ENCODE measurements around the gene PDE6G. TPM values are rescaled to one million over a fixed set of nuclear protein-coding genes. Genes with fewer than 3 reads are reported as not detected.
A peak's percentile ranks its signal among the peaks of the same experiment; 100 is the strongest.

PDE6G gene
- total and polyA plus RNA-seq, 2 donors (not counting 1 experiment from before 2014, with no cell fraction given) = 0.69 to 1.1 TPM

DNA sequence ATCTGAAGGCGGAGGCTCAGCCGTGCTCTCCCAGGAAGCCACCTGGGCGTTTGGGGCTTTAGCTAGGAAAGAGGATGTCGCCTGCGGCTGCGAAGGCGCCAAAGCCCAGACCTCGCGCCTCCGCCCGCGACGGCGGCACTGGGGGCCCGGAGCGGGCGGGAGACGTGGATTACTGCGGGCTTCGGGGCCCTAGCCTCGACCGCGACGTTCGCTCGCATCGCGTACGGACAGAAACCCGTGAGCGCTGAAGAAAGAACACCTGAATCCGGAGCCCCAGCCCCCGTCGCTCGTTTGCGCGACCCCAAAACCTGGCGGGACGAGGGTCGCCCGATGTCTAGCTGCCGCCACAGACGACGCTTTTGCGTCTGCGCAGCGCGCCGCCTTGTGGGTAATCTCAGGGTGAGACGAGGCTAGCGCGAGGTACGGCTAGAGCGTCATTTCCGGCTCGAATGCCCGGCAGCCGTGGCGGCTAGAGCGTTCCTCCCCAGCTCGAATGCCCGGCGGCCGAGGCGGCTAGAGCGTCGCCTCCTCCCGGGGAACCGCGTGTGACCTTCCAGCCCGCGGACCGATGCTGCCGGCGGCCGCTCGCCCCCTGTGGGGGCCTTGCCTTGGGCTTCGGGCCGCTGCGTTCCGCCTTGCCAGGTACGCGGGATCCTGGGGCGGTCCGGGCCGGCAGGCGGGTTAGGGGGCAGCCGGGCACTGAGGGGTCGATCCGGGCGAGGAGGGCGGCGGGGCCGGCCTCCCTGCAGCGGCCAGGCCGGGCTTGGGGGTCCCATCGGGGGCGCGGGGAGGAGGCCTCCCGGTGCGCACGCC is 46.8 kb upstream of the PDE6G start, which contains the start of gene MRPL12:
Gene MRPL12, plus strand, starts transcription at position 434 of the 813 bp plus-strand sequence. Its CDS starts 135 bp downstream, at position 569.
- Histone ChIP-seq H3K4me3 (ENCODE audit: control extremely low read depth in 1 of 5, extremely low read depth in 1 of 5, insufficient read depth in 1 of 5, low read depth in 2 of 5, low read length in 4 of 5) (peak within 1 kb of the TSS; percentile 45 to 98 (median 68)), H4K20me1 (ENCODE audit: control insufficient read depth, insufficient read depth, low read length, poor library complexity, severe bottlenecking) (peaks cover 27% of the 10 kb centered on the region), H3K27me3 (replicated peaks in 1 of 4; ENCODE audit: control extremely low read depth in 1 of 4, control insufficient read depth in 3 of 4, insufficient read depth in 4 of 4, low read length in 3 of 4) (no peaks in the 10 kb centered on the region), H3K9me3 (ENCODE audit: control extremely low read depth in 1 of 3, control insufficient read depth in 2 of 3, insufficient read depth in 1 of 3, low read length in 2 of 3) (no peaks in the 10 kb centered on the region), H3K4me1 (ENCODE audit: control insufficient read depth in 2 of 2, insufficient read depth in 2 of 2, low read length in 2 of 2) (peaks cover 24 to 32% of the 10 kb centered on the region in 2 donors), H3K79me2 (ENCODE audit: control insufficient read depth, insufficient read depth, low read length) (peaks cover 46% of the 10 kb centered on the region), H3K9ac (ENCODE audit: low read length) (peak within 1 kb of the TSS; percentile 97), H3K4me2 (replicated peaks; ENCODE audit: low read depth, low read length, poor library complexity, severe bottlenecking) (peak within 1 kb of the TSS; percentile 100), H2AFZ (ENCODE audit: insufficient read depth, low read depth, low read length, poor library complexity, severe bottlenecking) (peak within 1 kb of the TSS; percentile 90), H3K27ac (ENCODE audit: low read length in 2 of 2) (peak within 1 kb of the TSS; percentile 57 to 97), H3K36me3 (replicated peaks in 1 of 2; ENCODE audit: control extremely low read depth in 1 of 2, control insufficient read depth in 1 of 2, extremely low read depth in 1 of 2, insufficient read depth in 2 of 2, low read length in 1 of 2) (peaks cover 0 to 29% of the 10 kb centered on the region in 2 experiments)
- CTCF ChIA-PET = interaction anchor here (0.6 to 1.2 kb wide), 3 partner anchors 8 to 158 kb away, joined by 3 to 4 read pairs (median 3); partner anchors contain the start of gene P4HB
- Mint-ChIP-seq H3K4me1 (peaks cover 33% of the 10 kb centered on the region), H3K9me3 (ENCODE audit: insufficient read depth) (no peaks in the 10 kb centered on the region), H3K4me3 (peak within 1 kb of the TSS; percentile 90), H3K27ac (peak within 1 kb of the TSS; percentile 91), H3K27me3 (no peaks in the 10 kb centered on the region)
- DNase-seq (peak; percentile 94), ATAC-seq (ENCODE audit: low read depth) (peak; percentile 95)
- POLR2A ChIA-PET = interaction anchor here (0.7 to 1.8 kb wide), 7 partner anchors 10 to 816 kb away, joined by 3 to 10 read pairs (median 3); partner anchors contain the start of genes ARL16, FOXK2, HGS and MCRIP1
- TF ChIP-seq EZH2 (IDR thresholded peaks at IDR 0.05; ENCODE audit: borderline replicate concordance, insufficient read depth, low read depth, low read length, poor library complexity, severe bottlenecking) = no peak
- TF ChIP-seq, protein P1, sequence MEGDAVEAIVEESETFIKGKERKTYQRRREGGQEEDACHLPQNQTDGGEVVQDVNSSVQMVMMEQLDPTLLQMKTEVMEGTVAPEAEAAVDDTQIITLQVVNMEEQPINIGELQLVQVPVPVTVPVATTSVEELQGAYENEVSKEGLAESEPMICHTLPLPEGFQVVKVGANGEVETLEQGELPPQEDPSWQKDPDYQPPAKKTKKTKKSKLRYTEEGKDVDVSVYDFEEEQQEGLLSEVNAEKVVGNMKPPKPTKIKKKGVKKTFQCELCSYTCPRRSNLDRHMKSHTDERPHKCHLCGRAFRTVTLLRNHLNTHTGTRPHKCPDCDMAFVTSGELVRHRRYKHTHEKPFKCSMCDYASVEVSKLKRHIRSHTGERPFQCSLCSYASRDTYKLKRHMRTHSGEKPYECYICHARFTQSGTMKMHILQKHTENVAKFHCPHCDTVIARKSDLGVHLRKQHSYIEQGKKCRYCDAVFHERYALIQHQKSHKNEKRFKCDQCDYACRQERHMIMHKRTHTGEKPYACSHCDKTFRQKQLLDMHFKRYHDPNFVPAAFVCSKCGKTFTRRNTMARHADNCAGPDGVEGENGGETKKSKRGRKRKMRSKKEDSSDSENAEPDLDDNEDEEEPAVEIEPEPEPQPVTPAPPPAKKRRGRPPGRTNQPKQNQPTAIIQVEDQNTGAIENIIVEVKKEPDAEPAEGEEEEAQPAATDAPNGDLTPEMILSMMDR (IDR thresholded peaks at IDR 0.05) = peak; percentile 36
- intact Hi-C loops (cut with micrococcal nuclease) = loop anchor here (1.0 kb wide), 5 partner anchors 9 to 188 kb away; partner anchors contain the start of genes ALYREF, ANAPC11, ARL16 and CCDC137
- WGBS (ENCODE audit: insufficient coverage) = under 1% methylated on average over 102 of the region's 102 CpGs
